ENCODE results near the gene TNN. TPM values are rescaled to one million over a fixed set of nuclear protein-coding genes. Genes with fewer than 3 reads are reported as not detected.

TNN gene
- total and polyA plus RNA-seq, 2 experiments from 2014 or later = not detected

DNA sequence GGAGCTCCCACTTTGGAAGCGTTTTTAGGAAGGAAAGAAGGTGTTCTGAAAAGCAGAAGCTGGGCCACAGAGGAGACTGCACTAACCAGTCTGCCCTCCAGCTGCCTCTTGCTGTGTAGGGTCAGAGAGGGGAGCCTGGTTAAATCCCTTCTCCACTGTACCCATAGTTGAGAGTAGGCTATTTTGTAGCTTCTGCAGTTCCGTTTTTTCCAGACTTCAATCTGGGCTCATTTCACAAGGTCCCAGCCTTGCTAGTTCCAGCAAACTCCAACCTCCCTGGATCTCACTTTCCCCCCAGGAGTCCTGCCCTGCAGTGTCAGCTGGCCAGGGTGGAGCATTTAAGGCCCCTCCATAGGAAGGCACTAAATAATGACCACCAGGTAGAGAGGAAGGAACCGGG lies 11.0 kb downstream of the TNN start:
- no peak for TF ChIP-seq EZH2 (IDR thresholded peaks at IDR 0.05; ENCODE audit: insufficient read depth, poor library complexity, severe bottlenecking)
- Histone ChIP-seq H3K4me2 (ENCODE audit: unreplicated experiment) (no peak overlapping the region), H3K4me3 (no peak overlapping the region), H3K27ac (no peak overlapping the region), H3K27me3 (replicated peaks; ENCODE audit: insufficient read depth) (no peaks in the 10 kb centered on the region), H3K36me3 (ENCODE audit: low read depth) (no peaks in the 10 kb centered on the region), H3K79me2 (ENCODE audit: insufficient read depth) (no peaks in the 10 kb centered on the region), H3F3A (ENCODE audit: insufficient read depth) (no peaks in the 10 kb centered on the region), H3K4me1 (ENCODE audit: insufficient read depth) (no peaks in the 10 kb centered on the region), H3K9me2 (ENCODE audit: insufficient read depth) (no peaks in the 10 kb centered on the region), H3K9me3 (ENCODE audit: low read depth) (no peaks in the 10 kb centered on the region), H2AFZ (no peak overlapping the region), H3K9ac (no peak overlapping the region), H4K20me1 (ENCODE audit: insufficient read depth) (no peaks in the 10 kb centered on the region)
- in situ Hi-C loops (cut with MboI) = no loop called here
- 52 to 55% methylated on average over 3 of the region's 3 CpGs for WGBS, 2 experiments (ENCODE audit: low coverage in 1 of 2, low lambda C conversion rate in 2 of 2, missing lambda C conversion rate in 2 of 2)
- DNase-seq = no peak

DNA sequence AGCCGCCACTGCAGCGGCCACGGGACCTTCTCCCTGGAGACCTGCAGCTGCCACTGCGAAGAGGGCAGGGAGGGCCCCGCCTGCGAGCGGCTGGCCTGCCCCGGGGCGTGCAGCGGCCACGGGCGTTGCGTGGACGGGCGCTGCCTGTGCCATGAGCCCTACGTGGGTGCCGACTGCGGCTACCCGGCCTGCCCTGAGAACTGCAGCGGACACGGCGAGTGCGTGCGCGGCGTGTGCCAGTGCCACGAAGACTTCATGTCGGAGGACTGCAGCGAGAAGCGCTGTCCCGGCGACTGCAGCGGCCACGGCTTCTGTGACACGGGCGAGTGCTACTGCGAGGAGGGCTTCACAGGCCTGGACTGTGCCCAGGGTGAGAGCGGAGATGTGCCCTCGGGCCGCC lies 11.7 kb downstream of the TNN start:
- Histone ChIP-seq H3K4me1 (ENCODE audit: insufficient read depth) (no peaks in the 10 kb centered on the region), H3K9me2 (ENCODE audit: insufficient read depth) (no peaks in the 10 kb centered on the region), H3K27ac (no peak overlapping the region), H3K9ac (no peak overlapping the region), H3K79me2 (ENCODE audit: insufficient read depth) (no peaks in the 10 kb centered on the region), H3F3A (ENCODE audit: insufficient read depth) (no peaks in the 10 kb centered on the region), H3K4me3 (no peak overlapping the region), H3K36me3 (ENCODE audit: low read depth) (no peaks in the 10 kb centered on the region), H4K20me1 (ENCODE audit: insufficient read depth) (no peaks in the 10 kb centered on the region), H3K27me3 (replicated peaks; ENCODE audit: insufficient read depth) (no peaks in the 10 kb centered on the region), H3K9me3 (ENCODE audit: low read depth) (no peaks in the 10 kb centered on the region), H3K4me2 (ENCODE audit: unreplicated experiment) (no peak overlapping the region), H2AFZ (no peak overlapping the region)
- in situ Hi-C loops (cut with MboI) = no loop called here
- WGBS, 2 experiments (ENCODE audit: low coverage in 1 of 2, low lambda C conversion rate in 2 of 2, missing lambda C conversion rate in 2 of 2) = 82% methylated on average over 27 to 39 of the region's 40 CpGs
- no peak for DNase-seq
- TF ChIP-seq EZH2 (IDR thresholded peaks at IDR 0.05; ENCODE audit: insufficient read depth, poor library complexity, severe bottlenecking) (no peak), EZH2phosphoT487 (IDR thresholded peaks at IDR 0.05; ENCODE audit: insufficient read depth, low read depth) (no peak)

DNA sequence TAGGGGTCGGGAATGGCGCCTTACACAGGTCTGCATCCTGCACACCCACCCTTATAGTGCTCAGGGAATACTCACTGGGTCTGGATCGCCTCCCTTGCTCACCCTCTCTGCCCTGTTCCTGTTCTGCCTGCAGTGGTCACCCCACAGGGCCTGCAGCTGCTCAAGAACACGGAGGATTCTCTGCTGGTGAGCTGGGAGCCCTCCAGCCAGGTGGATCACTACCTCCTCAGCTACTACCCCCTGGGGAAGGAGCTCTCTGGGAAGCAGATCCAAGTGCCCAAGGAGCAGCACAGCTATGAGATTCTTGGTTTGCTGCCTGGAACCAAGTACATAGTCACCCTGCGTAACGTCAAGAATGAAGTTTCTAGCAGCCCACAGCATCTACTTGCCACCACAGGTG lies 12.4 kb downstream of the TNN start:
- Histone ChIP-seq H4K20me1 (ENCODE audit: insufficient read depth) (no peaks in the 10 kb centered on the region), H3K36me3 (ENCODE audit: low read depth) (no peaks in the 10 kb centered on the region), H3K4me3 (no peak overlapping the region), H3K27ac (no peak overlapping the region), H3K4me2 (ENCODE audit: unreplicated experiment) (no peak overlapping the region), H3K79me2 (ENCODE audit: insufficient read depth) (no peaks in the 10 kb centered on the region), H2AFZ (no peak overlapping the region), H3K27me3 (replicated peaks; ENCODE audit: insufficient read depth) (no peaks in the 10 kb centered on the region), H3F3A (ENCODE audit: insufficient read depth) (no peaks in the 10 kb centered on the region), H3K9me3 (ENCODE audit: low read depth) (no peaks in the 10 kb centered on the region), H3K9me2 (ENCODE audit: insufficient read depth) (no peaks in the 10 kb centered on the region), H3K9ac (no peak overlapping the region), H3K4me1 (ENCODE audit: insufficient read depth) (no peaks in the 10 kb centered on the region)
- TF ChIP-seq EZH2 (IDR thresholded peaks at IDR 0.05; ENCODE audit: insufficient read depth, poor library complexity, severe bottlenecking) = no peak
- TF ChIP-seq EZH2phosphoT487 (IDR thresholded peaks at IDR 0.05; ENCODE audit: insufficient read depth, low read depth) = no peak
- DNase-seq = no peak
- WGBS, 2 experiments (ENCODE audit: low coverage in 1 of 2, low lambda C conversion rate in 2 of 2, missing lambda C conversion rate in 2 of 2) = 40 to 44% methylated on average over 6 of the region's 6 CpGs
- in situ Hi-C loops (cut with MboI) = no loop called here

DNA sequence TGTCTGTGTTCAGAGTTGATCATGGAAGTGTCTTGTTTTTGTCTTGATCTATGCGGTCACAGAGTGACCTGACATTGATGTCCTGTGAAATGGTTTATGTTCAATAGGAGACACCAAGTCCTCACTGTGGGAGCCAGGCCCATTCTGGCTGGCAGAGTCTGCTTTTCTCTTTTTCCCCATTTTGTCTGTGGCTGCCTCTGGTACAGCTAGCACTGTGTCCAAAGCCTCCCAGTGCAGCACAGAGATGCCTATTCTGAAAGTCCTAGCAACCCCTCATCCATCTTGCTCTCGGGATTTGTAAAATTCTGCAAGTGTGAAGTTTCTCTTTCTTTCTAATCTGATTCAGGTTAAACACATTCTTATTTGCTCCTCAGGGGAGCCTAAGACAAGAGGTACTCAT lies 14.3 kb downstream of the TNN start:
- Histone ChIP-seq H3K27ac (no peak overlapping the region), H3K9me2 (ENCODE audit: insufficient read depth) (no peaks in the 10 kb centered on the region), H3F3A (ENCODE audit: insufficient read depth) (no peaks in the 10 kb centered on the region), H3K79me2 (ENCODE audit: insufficient read depth) (no peaks in the 10 kb centered on the region), H3K9ac (no peak overlapping the region), H3K4me1 (ENCODE audit: insufficient read depth) (no peaks in the 10 kb centered on the region), H3K27me3 (replicated peaks; ENCODE audit: insufficient read depth) (peaks cover 5% of the 10 kb centered on the region; the same call in 1 of the 2 replicates), H4K20me1 (ENCODE audit: insufficient read depth) (no peaks in the 10 kb centered on the region), H3K4me2 (ENCODE audit: unreplicated experiment) (no peak overlapping the region), H3K9me3 (ENCODE audit: low read depth) (no peaks in the 10 kb centered on the region), H3K36me3 (ENCODE audit: low read depth) (no peaks in the 10 kb centered on the region), H3K4me3 (no peak overlapping the region), H2AFZ (no peak overlapping the region)
- in situ Hi-C loops (cut with MboI) = no loop called here
- TF ChIP-seq EZH2phosphoT487 (IDR thresholded peaks at IDR 0.05; ENCODE audit: insufficient read depth, low read depth) (no peak), EZH2 (IDR thresholded peaks at IDR 0.05; ENCODE audit: insufficient read depth, poor library complexity, severe bottlenecking) (no peak)
- DNase-seq = no peak
- WGBS, 2 experiments (ENCODE audit: low coverage in 1 of 2, low lambda C conversion rate in 2 of 2, missing lambda C conversion rate in 2 of 2) = 48 to 73% methylated on average over 2 of the region's 2 CpGs

- no peaks in the 10 kb centered on the region for H3K4me1 ChIP-seq (ENCODE audit: insufficient read depth)
- H2AFZ ChIP-seq = no peak overlapping the region
- H3K9me3 ChIP-seq (ENCODE audit: low read depth) = no peaks in the 10 kb centered on the region
- H3K9me2 ChIP-seq (ENCODE audit: insufficient read depth) = no peaks in the 10 kb centered on the region
- peaks cover 7% of the 10 kb centered on the region; the same call in 1 of the 2 replicates for H3K27me3 ChIP-seq (replicated peaks; ENCODE audit: insufficient read depth)
- no peaks in the 10 kb centered on the region for H3K79me2 ChIP-seq (ENCODE audit: insufficient read depth)
- no peak overlapping the region for H3K27ac ChIP-seq
- in situ Hi-C loops (cut with MboI) = no loop called here
- H3K4me3 ChIP-seq = no peak overlapping the region
- H3F3A ChIP-seq (ENCODE audit: insufficient read depth) = no peaks in the 10 kb centered on the region
- H3K4me2 ChIP-seq (ENCODE audit: unreplicated experiment) = no peak overlapping the region
- TF ChIP-seq EZH2phosphoT487 (IDR thresholded peaks at IDR 0.05; ENCODE audit: insufficient read depth, low read depth) = no peak
- TF ChIP-seq EZH2 (IDR thresholded peaks at IDR 0.05; ENCODE audit: insufficient read depth, poor library complexity, severe bottlenecking) = no peak
- H4K20me1 ChIP-seq (ENCODE audit: insufficient read depth) = no peaks in the 10 kb centered on the region
- DNase-seq = no peak
- 33 to 46% methylated on average over 3 of the region's 3 CpGs for WGBS, 2 experiments (ENCODE audit: low coverage in 1 of 2, low lambda C conversion rate in 2 of 2, missing lambda C conversion rate in 2 of 2)
- H3K9ac ChIP-seq = no peak overlapping the region
- no peaks in the 10 kb centered on the region for H3K36me3 ChIP-seq (ENCODE audit: low read depth)
Observed at GRCh38 chr1:175088525-175088951, 20.9 kb downstream of the TNN start.
